ENCODE data around the gene TRIB2.

Gene TRIB2

DNA sequence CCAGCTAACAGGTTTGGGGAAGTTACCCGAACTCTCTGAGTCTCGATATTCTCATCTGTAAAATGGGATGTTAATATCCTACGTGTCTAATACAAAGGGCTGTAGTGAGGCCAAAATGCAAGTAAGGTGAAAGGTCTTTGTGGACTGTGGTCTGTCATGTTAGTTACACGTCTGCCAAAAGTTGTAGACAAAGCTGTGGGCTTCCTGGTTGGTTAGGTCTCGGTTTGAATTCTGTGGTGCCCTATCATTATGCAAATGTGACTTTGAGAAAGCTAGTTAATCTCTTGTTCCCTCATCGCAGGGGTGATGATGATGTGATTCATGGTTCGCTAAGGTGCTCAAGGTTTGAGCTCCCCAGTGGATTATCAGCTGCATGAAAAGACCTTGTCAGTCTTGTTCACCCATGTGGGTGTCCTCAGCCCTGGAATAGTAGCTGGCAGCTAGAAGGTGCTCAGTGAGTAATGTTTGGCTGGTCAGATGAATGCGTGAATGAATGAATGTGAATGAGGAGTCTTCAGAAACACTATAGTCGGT lies 23.1 kb downstream of the TRIB2 start:
- peaks cover 9% of the 10 kb centered on the region for H3K36me3 Mint-ChIP-seq
- no peaks in the 10 kb centered on the region for H3K9me3 Mint-ChIP-seq
- no peaks in the 10 kb centered on the region for H3K27me3 Mint-ChIP-seq
- H3K4me3 Mint-ChIP-seq: no peak overlapping the region
- H3K27ac Mint-ChIP-seq: peak overlapping the region; percentile 52
- H3K4me1 Mint-ChIP-seq: peaks cover 42% of the 10 kb centered on the region

- H3K4me3 Mint-ChIP-seq: no peak overlapping the region
- H3K9me3 Mint-ChIP-seq: no peaks in the 10 kb centered on the region
- H3K4me1 Mint-ChIP-seq: peaks cover 28% of the 10 kb centered on the region
- H3K27ac Mint-ChIP-seq: no peak overlapping the region
- H3K27me3 Mint-ChIP-seq: no peaks in the 10 kb centered on the region
- H3K36me3 Mint-ChIP-seq: peaks cover 9% of the 10 kb centered on the region
Measured at GRCh38 chr2:12741380-12741779, 24.6 kb downstream of the TRIB2 start.

DNA sequence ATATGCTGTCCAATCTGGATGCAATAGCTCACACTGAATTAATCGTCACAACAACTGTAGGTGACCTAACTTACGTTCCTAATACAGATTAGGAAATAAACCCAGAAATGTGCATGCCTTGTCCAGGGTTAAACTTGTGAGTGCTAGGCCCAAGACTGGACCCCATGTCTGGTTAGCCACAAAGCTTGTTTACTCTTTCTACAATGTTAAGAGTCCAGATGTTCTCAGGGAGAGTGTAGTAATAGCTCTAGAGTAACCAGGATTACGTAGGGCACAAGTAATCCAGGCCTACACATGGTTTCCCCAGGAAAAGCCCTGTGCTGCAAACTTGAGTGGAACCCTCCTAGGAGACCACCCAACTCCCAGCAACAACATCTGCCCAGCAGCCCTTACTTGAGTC lies 26.2 kb downstream of the TRIB2 start:
- H3K36me3 Mint-ChIP-seq: peaks cover 4% of the 10 kb centered on the region
- peaks cover 13% of the 10 kb centered on the region for H3K4me1 Mint-ChIP-seq
- H3K4me3 Mint-ChIP-seq: no peak overlapping the region
- H3K9me3 Mint-ChIP-seq: no peaks in the 10 kb centered on the region
- H3K27me3 Mint-ChIP-seq: no peaks in the 10 kb centered on the region
- H3K27ac Mint-ChIP-seq: no peak overlapping the region

DNA sequence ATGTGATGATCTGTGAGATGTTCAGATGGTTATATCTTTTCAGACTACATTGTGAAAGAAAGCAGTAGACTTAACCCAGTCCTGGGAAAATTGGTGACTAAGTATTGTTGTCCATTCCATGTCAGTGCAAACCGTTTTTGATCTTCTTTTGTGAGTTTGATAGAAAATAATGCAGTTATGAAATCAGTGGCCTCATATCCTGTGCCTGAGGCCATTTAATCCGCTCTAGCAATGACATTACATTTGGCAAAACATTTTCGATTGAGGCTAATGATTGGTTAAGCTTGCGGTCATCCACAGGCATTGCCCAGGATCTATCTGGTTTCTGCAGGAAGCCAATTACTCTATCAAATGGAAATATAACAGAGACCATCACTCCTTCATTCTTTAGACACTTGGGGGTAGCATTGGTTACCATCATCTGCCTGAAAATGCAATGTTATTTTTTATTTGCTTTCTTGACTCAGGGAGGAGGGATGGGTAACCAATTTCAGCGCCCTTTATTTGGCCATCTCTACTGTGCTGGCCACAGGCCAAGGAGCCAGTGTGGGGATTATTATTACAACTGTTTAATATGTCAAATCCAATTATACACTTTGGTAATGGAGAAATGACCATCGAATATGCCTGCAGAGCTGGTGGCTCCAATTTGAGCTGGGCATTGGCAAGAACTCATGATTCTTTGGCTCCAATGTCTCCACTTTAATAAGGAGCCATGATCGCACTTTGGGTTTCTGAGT lies 33.6 kb downstream of the TRIB2 start:
- H3K27me3 Mint-ChIP-seq: no peaks in the 10 kb centered on the region
- no peak overlapping the region for H3K27ac Mint-ChIP-seq
- peaks cover 10% of the 10 kb centered on the region for H3K9me3 Mint-ChIP-seq
- no peaks in the 10 kb centered on the region for H3K36me3 Mint-ChIP-seq
- no peaks in the 10 kb centered on the region for H3K4me1 Mint-ChIP-seq
- no peak overlapping the region for H3K4me3 Mint-ChIP-seq

GRCh38 chr2:12754643-12755042 lies 37.9 kb downstream of the TRIB2 start:
- no peak overlapping the region for H3K4me3 Mint-ChIP-seq
- no peaks in the 10 kb centered on the region for H3K27me3 Mint-ChIP-seq
- H3K4me1 Mint-ChIP-seq: no peaks in the 10 kb centered on the region
- H3K36me3 Mint-ChIP-seq: no peaks in the 10 kb centered on the region
- peaks cover 5% of the 10 kb centered on the region for H3K9me3 Mint-ChIP-seq
- no peak overlapping the region for H3K27ac Mint-ChIP-seq

DNA sequence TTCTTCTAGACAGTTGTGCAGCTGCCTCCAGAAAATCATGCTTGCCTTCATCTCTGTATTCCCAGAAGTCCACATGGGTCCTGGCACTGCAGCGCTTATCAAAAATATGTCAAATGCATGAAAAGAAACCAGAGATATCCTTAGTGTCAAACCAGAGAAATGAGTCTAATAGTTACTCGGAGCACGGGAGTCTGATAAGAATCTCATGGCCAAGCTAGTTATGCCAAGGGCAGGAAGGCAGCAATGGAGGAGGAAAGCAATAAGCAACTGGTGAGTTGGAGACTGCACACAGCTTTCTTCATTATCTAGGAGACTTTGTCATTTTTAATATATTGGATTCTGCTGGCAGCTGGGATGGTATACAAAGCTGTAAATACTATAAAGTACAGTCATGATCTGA lies 38.6 kb downstream of the TRIB2 start:
- no peak overlapping the region for H3K27ac Mint-ChIP-seq
- no peaks in the 10 kb centered on the region for H3K27me3 Mint-ChIP-seq
- H3K36me3 Mint-ChIP-seq: no peaks in the 10 kb centered on the region
- peaks cover 2% of the 10 kb centered on the region for H3K4me1 Mint-ChIP-seq
- peaks cover 5% of the 10 kb centered on the region for H3K9me3 Mint-ChIP-seq
- no peak overlapping the region for H3K4me3 Mint-ChIP-seq

GRCh38 chr2:12759248-12759647 lies 42.5 kb downstream of the TRIB2 start:
- Mint-ChIP-seq H3K4me3 (no peak overlapping the region), H3K36me3 (no peaks in the 10 kb centered on the region), H3K27me3 (no peaks in the 10 kb centered on the region), H3K27ac (no peak overlapping the region), H3K9me3 (no peaks in the 10 kb centered on the region), H3K4me1 (peaks cover 13% of the 10 kb centered on the region)

DNA sequence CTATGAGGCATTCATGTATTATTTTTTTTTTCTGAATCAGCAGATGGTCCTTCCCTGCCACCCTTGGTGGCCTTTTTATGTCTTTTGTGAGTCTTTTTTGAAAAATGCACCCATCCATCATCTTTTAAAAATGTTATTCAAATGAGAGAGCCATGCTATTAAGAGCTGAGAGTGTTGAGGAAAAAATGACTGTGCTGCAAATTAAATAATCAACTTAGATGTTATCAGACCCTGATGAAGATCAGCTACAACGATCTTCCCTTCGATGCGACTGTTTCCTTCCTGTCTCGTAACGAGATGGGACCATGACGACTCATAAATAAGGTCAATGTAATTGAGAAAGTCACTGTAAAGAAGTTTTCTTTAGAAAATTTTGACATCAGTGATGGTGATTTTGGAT lies 44.4 kb downstream of the TRIB2 start:
- H3K27ac Mint-ChIP-seq: peak overlapping the region; percentile 25
- H3K9me3 Mint-ChIP-seq: no peaks in the 10 kb centered on the region
- H3K4me1 Mint-ChIP-seq: peaks cover 13% of the 10 kb centered on the region
- H3K36me3 Mint-ChIP-seq: no peaks in the 10 kb centered on the region
- no peaks in the 10 kb centered on the region for H3K27me3 Mint-ChIP-seq
- H3K4me3 Mint-ChIP-seq: no peak overlapping the region

DNA sequence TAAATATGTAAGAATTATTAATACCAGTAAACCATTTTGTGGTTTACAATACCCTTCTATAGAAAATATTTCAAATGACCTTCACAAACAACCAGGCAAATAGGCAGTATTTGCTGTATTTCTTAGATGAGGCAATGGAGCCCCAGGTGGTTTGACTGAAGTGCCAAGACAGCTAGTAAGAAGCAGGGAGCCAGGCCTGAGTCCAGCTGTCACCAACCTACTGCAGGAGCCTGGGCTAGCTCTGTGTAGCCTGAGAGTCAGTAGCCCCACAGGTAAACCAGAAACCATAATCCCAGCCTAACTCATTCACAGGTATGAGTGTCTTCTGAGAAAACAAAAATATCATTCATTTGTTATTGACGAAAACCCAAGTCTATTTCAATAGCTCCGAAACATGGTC lies 45.6 kb downstream of the TRIB2 start:
- Mint-ChIP-seq H3K4me1 (peaks cover 13% of the 10 kb centered on the region), H3K36me3 (no peaks in the 10 kb centered on the region), H3K27me3 (no peaks in the 10 kb centered on the region), H3K27ac (no peak overlapping the region), H3K4me3 (no peak overlapping the region), H3K9me3 (no peaks in the 10 kb centered on the region)

GRCh38 chr2:12762976-12763375 lies 46.2 kb downstream of the TRIB2 start:
- H3K27me3 Mint-ChIP-seq: no peaks in the 10 kb centered on the region
- H3K4me3 Mint-ChIP-seq: no peak overlapping the region

DNA sequence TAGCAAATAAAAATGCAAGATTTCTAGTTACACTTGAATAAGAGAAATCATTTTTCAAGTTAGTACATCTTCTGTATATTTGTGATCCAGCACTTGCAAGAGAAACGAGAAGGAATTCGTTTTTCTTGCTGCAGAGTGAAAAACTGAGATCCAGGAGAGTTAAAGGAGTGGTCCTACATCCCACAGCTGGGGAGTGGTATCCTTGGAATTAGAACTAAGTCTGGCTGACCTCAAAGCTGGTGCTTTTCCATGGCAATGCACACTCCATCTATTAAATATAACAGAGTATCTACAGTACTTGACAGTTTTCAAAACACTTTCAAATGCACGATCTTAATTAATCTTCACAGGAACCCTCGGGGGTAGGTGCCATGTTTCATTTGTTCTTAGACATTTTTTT lies 46.8 kb downstream of the TRIB2 start:
- Mint-ChIP-seq H3K27me3 (peaks cover 2% of the 10 kb centered on the region), H3K36me3 (no peaks in the 10 kb centered on the region), H3K9me3 (no peaks in the 10 kb centered on the region), H3K4me3 (no peak overlapping the region), H3K4me1 (peaks cover 13% of the 10 kb centered on the region), H3K27ac (no peak overlapping the region)

More at GRCh38 chr2:12762976-12763375, 46.2 kb downstream of the TRIB2 start:
- no peaks in the 10 kb centered on the region for H3K36me3 Mint-ChIP-seq
- H3K9me3 Mint-ChIP-seq: no peaks in the 10 kb centered on the region
- H3K4me1 Mint-ChIP-seq: peaks cover 13% of the 10 kb centered on the region
- H3K27ac Mint-ChIP-seq: no peak overlapping the region

DNA sequence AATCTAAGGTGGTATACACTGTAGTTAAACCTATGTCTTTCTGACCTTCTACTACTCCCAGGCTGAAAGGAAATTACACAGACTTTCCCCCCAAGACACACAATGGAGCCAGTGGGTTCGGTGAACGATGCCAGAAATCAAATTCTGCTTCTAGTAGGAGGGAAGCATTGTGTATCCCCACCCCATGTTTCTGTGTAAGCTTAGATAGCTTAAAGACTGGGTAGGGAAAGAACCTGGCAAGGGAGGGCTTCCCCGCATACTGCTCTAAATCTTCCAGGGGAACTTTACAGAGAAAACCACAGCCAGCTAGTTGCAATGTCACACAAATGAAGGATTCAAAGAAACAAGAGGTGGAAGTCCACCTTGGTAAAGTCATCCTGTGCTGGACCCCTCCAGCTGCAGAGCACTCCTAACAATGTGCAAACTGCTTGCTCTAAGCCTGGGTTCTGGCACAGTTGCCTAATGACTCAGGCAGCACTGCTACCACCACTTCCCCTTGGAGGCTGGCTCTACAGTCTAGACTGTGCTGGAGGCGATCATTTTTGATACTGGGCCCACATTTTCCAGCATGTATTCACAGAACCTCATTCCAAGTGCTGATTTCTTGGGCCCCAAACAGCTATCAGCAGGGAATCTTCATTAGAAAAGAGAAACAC lies 47.5 kb downstream of the TRIB2 start:
- Mint-ChIP-seq H3K36me3 (no peaks in the 10 kb centered on the region), H3K27ac (no peak overlapping the region), H3K4me1 (peaks cover 13% of the 10 kb centered on the region), H3K27me3 (peaks cover 3% of the 10 kb centered on the region), H3K9me3 (no peaks in the 10 kb centered on the region), H3K4me3 (no peak overlapping the region)

DNA sequence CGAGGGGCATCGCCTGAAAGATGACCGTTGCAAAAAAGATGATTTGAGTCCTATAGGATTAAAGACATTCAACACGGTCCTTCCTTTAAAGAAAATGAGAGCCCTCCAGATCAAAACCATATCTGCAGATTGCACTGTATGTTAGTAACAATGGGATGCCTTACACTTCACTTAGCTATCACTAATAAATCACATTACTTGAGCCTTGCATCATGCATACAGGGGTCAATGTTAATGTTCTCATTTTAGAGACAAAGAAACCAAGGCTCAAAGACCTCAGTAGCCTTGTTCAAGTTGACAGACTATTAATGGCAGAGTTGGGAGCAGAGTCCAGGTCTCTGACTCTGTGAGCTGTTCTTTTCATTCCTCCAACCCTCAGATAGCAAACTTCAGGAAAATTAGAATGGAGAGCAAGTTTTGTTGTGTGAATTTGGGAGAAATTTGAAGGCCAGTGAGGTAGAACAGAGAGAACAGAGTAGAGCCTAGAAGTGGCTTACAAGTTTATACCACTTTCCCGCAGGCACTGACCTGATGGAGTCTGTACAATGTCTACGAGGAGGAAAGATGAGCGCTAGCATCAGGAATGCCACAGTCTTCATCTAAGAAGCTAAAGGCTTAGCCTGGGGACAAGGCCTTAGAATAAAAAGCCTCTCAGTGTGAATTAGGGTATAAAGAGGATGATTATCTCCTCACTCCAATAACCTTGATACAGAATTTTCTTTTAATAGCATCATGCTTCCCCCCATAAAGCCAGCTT lies 48.3 kb downstream of the TRIB2 start:
- Mint-ChIP-seq H3K27ac (peak overlapping the region; percentile 13), H3K4me1 (peaks cover 21% of the 10 kb centered on the region), H3K27me3 (peaks cover 4% of the 10 kb centered on the region), H3K4me3 (no peak overlapping the region), H3K9me3 (no peaks in the 10 kb centered on the region), H3K36me3 (no peaks in the 10 kb centered on the region)

- Mint-ChIP-seq H3K4me1 (peaks cover 8% of the 10 kb centered on the region), H3K4me3 (no peak overlapping the region), H3K27me3 (peaks cover 9% of the 10 kb centered on the region), H3K9me3 (no peaks in the 10 kb centered on the region), H3K27ac (no peak overlapping the region), H3K36me3 (no peaks in the 10 kb centered on the region)
Measured at GRCh38 chr2:12766421-12766879, 49.7 kb downstream of the TRIB2 start.

- Mint-ChIP-seq H3K36me3 (no peaks in the 10 kb centered on the region), H3K4me3 (no peak overlapping the region), H3K27ac (no peak overlapping the region), H3K9me3 (no peaks in the 10 kb centered on the region), H3K27me3 (peaks cover 9% of the 10 kb centered on the region), H3K4me1 (peaks cover 7% of the 10 kb centered on the region)
Measured at GRCh38 chr2:12767541-12767940, 50.8 kb downstream of the TRIB2 start.

All from activated naive CD4-positive, alpha-beta T cell treated with anti-CD3 and anti-CD28 coated beads, Interleukin-2, amount 50 U/mL, for 24 hours (primary cell).